ENCODE data around the gene COBL. TPM values are rescaled to one million over a fixed set of nuclear protein-coding genes. Genes with fewer than 3 reads are reported as not detected.

Gene COBL
- total and polyA plus RNA-seq, 2 donors (not counting 3 experiments of a cell fraction or from before 2014, with no cell fraction given), result 0.11 TPM; not detected in 1

DNA sequence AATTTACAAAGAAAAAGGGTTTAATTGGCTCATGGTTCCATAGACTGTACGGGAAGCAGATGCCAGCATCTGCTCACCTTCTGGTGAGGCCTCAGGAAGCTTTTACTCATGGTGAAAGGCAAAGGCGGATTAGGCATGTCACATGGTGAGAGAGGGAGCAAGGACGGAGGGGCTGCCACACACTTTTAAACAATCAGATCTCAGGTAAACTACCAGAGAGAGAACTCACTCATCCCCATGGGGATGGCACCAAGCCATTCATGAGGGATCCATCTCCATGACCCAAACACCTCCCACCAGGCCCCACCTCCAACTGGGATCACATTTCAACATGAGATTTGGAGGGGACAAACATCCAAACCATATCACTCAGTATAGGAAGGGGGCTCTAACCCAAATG, 183.9 kb downstream of the COBL start:
- Histone ChIP-seq H4K20me1 (replicated peaks; ENCODE audit: control insufficient read depth, extremely low read depth, insufficient read depth, low read length) (no peaks in the 10 kb centered on the region), H3K27me3 (ENCODE audit: control insufficient read depth in 2 of 2, insufficient read depth in 2 of 2, low read length in 2 of 2) (no peaks in the 10 kb centered on the region), H3K4me3 (replicated peaks in 1 of 3; ENCODE audit: insufficient read depth in 1 of 3, low read depth in 1 of 3, low read length in 3 of 3) (no peak overlapping the region), H3K4me2 (ENCODE audit: insufficient read depth, low read length) (no peak overlapping the region), H3K9ac (replicated peaks; ENCODE audit: extremely low read depth, insufficient read depth, low read length) (no peak overlapping the region), H3K36me3 (ENCODE audit: control insufficient read depth in 2 of 2, extremely low read depth in 1 of 2, insufficient read depth in 2 of 2, low read length in 2 of 2) (no peaks in the 10 kb centered on the region), H3K9me1 (replicated peaks; ENCODE audit: control insufficient read depth, extremely low read depth, insufficient read depth, low read length) (no peaks in the 10 kb centered on the region), H3K4me1 (ENCODE audit: control insufficient read depth, extremely low read depth, insufficient read depth, low read length) (peaks cover 12% of the 10 kb centered on the region), H3K27ac (ENCODE audit: insufficient read depth, low read depth, low read length) (no peak overlapping the region), H3K9me3 (replicated peaks; ENCODE audit: control insufficient read depth, insufficient read depth, low read length) (no peaks in the 10 kb centered on the region), H2AFZ (ENCODE audit: low read depth, low read length) (no peak overlapping the region), H3K79me2 (ENCODE audit: control insufficient read depth, insufficient read depth, low read length) (no peaks in the 10 kb centered on the region)
- dilution Hi-C loops (cut with MboI; ENCODE audit: extremely low pct_ligation_motif_present, low sequenced_read_pairs), result no loop called here
- DNase-seq (ENCODE audit: low read depth, low spot score) (no peak), FAIRE-seq (no peak)
- ChIA-PET CTCF (no interaction called here), POLR2A (no interaction called here)
- no TSS peak for BruUV-seq (replicated peaks)
- TF ChIP-seq GATA2 (IDR thresholded peaks at IDR 0.05; ENCODE audit: insufficient read depth, insufficient read length, low read depth, low read length) (no peak), JUN (IDR thresholded peaks at IDR 0.05; ENCODE audit: borderline replicate concordance, insufficient read depth, insufficient read length, low read depth) (no peak), CTCF (IDR thresholded peaks at IDR 0.05; ENCODE audit: extremely low read depth in 1 of 2, insufficient read depth in 1 of 2, low read depth in 1 of 2, low read length in 2 of 2) (no peak), POLR2A (IDR thresholded peaks at IDR 0.05; ENCODE audit: low read depth, low read length) (no peak), MYC (IDR thresholded peaks at IDR 0.05; ENCODE audit: low read depth, low read length) (no peak), POLR2AphosphoS5 (IDR thresholded peaks at IDR 0.05; ENCODE audit: insufficient read depth, low read depth, low read length) (no peak), MAX (IDR thresholded peaks at IDR 0.05; ENCODE audit: insufficient read depth, insufficient read length) (no peak), FOS (IDR thresholded peaks at IDR 0.05; ENCODE audit: borderline replicate concordance, insufficient read depth, low read length) (no peak), EZH2 (IDR thresholded peaks at IDR 0.05; ENCODE audit: borderline replicate concordance, low read depth, low read length, severe bottlenecking) (no peak)
- intact Hi-C loops (cut with micrococcal nuclease), result no loop called here
